Globus pallidus (tissue), 1 donor: ENCODE data around the gene MSLN.

Experiments
- DNase-seq: peaks from one replicate; pipeline ENCODE4 v3.0.0-alpha.2; 2015; ENCODE audit warnings: low spot score

Gene MSLN

DNA sequence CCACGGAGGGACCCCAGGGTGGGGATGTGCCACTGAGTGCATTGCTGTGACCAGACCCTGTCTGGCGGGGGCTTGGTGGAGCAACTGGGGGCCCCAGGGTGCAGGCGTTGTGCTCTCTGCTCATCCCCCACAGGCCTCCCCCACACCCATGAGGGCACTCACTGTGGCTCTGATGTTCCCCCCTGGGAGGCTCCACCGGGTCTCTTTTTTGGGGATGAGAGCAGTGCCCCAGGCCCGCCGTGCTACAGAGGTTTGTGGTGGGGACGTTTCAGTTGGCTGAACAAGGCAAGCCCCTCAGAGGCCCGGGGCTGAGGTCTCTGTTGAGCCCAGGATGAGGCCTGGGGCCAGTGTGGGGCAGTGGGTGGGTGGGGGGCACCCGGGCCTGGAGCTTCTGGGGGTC lies 36.8 kb upstream of the MSLN start:
- no peak for DNase-seq

DNA sequence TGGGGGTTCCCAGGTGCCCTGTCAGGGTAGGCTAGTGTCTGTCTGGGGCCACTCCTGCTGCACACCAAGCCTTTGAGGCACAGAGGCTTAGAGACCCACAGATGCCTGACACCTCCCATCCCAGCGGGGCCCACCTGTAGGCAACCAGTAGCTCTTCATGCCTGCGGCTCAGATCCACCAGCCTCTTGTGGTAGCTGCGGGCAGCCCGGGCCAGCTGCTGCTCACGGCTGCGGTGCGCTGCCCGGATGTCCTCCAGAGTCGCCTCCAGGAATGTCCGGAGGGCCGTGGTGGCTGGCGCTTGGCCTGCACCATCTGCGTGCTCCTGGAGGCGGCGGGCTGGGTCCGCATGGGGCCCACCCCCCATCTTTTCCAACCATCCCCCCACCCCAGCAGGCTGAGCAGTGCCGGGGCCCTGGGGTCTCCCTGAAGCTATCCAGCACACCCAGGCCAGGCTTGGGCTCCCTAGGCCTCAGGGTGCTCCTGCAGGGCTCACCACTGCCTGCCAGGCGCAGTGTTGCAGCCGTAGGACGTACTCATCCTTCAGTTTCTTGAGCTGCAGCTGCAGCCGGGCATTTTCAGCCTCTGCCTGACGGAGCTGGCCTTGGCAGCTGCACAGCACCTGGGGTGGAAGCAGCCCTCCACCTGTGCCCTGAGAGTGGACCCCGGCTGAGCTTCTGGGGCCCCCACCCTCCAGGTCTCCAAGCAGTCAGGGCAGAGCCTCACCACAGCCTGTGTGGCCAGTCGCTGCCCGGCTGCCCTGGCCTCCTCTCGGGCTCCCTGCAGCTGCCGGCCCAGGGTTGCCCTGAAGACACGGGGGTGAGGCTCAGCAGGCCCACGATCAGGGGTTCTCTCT lies 36.1 kb upstream of the MSLN start:
- DNase-seq: no peak

DNA sequence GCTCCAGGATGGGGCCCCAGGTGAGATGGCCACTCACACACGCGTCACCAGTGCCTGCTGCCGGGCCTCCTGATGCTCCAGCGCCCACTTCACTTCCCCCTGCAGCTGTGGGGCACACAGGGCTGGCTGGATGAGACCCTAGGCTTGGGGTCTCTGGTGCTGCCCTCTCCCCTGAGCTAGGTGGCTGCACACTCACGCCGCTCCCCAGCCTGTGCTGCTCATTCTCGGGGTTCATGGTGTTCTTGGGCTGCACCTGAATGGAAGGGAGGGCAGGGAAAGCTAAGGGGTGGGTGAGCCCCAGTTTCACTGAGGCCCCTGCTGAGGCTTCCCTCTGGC lies 35.5 kb upstream of the MSLN start:
- DNase-seq: no peak

DNA sequence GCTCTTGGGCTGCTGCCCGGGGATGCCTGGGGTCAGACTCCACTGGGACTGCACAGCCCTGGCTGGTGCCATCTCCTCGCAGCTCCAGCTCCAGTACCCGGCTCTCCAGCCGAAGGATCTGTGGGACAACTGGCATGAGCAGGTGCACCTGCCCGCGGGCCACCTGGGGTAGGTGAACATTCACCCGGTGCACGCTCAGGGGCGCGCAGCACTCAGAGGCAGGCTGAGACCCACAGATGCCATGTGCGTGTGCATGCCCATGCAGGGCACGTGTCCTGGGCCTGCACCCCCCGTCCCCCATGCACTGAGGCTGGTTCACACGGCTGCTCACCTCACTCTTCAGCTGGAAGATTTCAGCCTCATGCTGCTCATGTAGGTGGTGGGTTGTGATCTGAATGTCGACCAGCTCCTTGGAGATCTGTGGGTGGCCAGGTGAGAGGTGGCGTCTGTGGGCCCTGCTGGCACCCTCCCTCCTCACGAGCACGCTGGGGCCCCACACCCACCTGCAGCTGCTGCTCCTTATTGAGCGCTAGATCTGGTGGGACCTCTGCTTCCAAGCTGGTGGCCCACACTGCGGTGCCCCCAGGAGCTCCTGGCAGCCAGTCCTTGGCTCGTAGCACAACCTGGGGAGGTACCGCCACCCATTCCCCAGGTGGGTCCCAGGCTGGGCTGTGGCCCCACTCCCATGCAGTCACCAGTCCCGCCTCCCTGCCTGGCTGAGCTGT lies 34.9 kb upstream of the MSLN start:
- DNase-seq: no peak

DNA sequence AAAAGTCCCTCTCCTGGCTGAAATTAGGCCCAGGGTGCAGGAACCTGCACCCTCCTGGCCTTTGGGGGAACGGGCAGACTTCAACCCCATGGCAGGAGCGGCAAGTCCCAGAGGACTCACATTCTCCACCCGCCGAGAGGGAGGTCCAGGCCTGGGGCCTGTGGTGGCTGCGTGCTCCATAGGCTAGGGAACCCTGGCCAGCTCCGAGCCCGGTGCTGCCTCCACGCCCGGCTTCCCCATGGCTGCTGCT lies 34.4 kb upstream of the MSLN start:
- DNase-seq: no peak

DNA sequence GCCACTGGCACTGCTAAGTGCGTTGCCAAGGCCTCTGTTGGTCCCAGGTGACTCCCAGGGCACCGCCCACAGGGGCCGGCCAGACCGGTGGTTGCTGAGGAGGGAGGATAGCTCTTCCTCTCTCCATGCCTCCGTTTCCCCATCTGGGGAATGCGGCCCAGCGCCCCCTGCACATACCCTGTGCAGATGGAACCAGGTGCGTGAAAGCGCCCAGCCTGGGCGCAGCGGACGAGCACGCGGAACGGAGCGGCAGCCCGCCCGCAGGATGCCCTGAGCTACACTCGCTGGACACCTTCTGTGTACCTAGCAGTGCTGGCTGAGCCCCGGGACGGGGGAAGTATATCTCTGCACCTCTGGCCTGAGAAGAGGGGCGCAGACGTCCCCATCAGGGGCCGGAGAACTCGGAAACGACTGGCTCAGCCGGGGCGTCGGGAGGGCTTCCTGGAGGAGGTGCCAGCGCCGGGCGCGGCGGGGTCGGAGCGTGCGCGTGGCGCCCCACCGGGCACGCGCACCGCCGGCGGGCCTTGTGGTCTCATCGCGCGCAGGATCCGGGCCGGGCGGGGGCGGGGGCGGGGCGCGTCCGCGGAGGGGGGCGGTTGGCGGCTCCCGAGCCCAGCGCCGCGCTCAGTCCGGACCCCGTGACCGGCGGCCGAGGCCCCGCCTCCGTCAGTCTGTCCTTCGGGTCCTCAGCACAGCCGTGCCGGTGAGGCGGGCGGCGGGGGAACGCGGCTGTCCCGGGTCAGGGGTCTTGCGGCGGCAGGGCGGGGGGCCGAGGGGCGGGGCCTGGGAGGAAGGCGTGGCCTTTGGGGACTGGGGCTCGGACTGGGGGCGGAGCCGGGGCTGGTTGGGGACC lies 33.9 kb upstream of the MSLN start, which contains the start of the genes CCDC78 and HAGHL:
Gene CCDC78, minus strand, starts transcription at position 6 of the 853 bp plus-strand sequence. CDS start 76 bp downstream, outside the sequence.
Gene HAGHL, plus strand, starts transcription at position 669 of the 853 bp plus-strand sequence. CDS start 404 bp downstream, outside the sequence.
- DNase-seq: peak; percentile 41

DNA sequence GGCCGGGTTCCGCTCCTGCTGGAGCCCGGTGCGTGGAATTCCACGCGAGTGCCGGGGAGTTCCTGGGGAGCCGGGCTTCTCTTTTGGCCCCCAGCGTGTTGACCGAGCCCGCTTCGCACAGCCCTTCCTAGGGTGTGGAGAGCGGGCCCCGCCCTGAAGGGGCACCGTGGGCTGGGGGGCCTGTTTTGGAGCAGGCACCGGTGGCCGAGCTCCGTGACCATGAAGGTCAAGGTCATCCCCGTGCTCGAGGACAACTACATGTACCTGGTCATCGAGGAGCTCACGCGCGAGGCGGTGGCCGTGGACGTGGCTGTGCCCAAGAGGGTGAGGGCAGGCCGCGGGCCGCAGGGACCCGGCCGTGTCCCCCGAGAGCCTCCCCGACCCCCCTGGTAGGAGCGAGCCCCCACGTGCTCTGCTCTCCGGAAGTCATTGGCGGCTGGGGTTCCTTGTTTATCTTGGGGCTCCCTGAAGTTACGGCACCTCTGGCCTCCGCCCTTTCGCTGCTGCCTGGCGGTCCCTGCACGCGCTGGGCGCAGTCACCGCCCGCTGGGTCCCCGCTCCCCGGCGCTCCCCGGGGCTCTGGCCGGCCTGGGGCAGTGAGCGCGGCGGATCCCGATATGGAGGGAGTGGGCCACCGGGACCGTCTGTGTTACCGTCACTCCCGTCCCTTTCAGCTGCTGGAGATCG lies 33.1 kb upstream of the MSLN start:
- DNase-seq: no peak

DNA sequence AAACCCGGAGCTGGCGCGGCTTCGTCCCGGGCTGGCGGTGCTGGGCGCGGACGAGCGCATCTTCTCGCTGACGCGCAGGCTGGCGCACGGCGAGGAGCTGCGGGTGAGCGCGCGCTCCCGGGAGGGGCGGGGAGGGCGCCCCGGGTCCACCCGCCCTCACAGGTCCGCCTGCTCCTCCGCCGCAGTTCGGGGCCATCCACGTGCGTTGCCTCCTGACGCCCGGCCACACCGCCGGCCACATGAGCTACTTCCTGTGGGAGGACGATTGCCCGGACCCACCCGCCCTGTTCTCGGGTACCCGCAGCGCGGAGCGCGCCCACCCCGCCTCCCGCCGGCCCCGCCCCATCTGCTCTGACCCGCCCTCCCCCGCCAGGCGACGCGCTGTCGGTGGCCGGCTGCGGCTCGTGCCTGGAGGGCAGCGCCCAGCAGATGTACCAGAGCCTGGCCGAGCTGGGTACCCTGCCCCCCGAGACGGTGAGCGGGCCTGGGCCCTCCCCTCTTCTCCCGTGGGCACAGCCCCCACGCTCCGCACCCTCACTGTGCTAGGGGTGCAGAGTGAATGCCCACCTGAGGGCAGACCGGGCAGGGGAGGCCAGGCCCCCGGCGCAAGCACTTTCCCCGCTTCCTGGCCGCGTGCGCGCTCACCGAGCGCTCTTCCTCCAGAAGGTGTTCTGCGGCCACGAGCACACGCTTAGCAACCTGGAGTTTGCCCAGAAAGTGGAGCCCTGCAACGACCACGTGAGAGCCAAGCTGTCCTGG lies 32.2 kb upstream of the MSLN start:
- DNase-seq: peak; percentile 56

DNA sequence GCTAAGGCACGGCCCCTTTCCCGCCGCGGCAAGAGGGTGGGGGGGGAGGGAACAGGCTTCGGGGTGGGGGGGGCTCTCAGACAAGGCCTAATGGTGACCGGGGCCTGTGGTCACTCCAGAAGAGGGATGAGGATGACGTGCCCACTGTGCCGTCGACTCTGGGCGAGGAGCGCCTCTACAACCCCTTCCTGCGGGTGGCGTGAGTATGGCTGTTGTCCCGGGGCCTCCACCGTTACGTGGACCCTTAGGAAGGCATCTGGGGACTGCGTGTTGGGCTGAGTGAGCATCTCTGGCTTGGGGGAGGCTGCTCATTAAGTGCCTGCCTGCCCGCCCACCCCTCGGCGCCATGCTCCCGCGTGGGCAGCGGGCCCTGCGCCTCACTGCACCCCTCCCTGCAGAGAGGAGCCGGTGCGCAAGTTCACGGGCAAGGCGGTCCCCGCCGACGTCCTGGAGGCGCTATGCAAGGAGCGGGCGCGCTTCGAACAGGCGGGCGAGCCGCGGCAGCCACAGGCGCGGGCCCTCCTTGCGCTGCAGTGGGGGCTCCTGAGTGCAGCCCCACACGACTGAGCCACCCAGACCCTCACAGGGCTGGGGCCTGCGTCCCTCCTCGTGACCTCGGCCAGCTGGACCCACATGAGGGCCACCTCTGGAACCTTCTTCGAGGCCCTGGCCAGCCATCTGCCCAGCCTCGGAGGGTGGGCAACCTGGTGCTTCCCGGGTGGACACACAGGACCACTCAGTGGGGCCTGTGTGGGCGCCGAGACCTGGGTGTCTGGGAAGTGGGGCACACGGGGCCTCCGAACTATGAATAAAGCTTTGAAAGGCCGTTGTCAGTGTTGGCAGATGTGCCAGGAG lies 31.4 kb upstream of the MSLN start:
- no peak for DNase-seq

DNA sequence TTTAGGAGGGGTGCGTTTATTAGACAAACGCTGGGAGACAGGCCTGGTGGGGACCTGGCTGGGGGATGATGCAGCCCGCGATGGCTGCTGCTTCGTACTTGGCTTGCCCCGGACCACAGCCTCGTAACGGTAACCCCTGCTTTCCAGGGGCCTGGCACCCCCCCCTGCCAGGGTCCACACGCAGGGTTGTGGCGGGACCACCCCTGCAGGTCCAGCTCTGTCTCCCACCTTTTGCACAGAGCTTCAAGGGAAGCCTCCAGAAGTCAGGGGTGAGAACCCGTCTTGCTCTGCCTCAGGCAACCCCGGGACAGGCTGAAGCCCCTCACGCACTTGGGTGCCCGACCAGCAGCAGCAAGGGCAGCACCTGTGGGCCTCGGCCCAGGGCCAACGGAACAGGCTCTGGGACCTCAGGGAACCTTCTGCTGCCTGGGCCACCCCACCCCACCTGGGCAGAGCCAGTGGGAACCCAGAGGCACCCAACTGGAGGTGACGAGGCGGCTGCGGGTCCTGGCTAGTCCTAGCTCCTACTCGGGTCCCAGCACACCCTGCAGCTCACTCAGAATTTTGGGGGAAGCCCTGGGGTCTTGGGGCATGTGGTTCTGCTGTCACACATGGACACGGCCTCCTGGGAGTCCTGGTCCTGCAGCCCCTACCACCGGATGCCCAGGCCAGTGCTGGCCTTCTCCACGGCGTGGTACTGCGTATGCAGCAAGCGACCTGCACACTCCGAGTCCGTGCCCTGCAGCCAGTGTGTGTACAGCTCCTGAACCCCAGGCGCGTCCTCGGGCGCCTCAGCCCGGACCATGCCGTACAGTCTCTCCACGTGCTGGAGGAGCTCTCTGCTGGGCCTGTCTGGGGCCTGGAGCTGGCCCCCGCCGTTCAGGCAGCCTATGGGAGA lies 30.5 kb upstream of the MSLN start:
- DNase-seq: no peak

DNA sequence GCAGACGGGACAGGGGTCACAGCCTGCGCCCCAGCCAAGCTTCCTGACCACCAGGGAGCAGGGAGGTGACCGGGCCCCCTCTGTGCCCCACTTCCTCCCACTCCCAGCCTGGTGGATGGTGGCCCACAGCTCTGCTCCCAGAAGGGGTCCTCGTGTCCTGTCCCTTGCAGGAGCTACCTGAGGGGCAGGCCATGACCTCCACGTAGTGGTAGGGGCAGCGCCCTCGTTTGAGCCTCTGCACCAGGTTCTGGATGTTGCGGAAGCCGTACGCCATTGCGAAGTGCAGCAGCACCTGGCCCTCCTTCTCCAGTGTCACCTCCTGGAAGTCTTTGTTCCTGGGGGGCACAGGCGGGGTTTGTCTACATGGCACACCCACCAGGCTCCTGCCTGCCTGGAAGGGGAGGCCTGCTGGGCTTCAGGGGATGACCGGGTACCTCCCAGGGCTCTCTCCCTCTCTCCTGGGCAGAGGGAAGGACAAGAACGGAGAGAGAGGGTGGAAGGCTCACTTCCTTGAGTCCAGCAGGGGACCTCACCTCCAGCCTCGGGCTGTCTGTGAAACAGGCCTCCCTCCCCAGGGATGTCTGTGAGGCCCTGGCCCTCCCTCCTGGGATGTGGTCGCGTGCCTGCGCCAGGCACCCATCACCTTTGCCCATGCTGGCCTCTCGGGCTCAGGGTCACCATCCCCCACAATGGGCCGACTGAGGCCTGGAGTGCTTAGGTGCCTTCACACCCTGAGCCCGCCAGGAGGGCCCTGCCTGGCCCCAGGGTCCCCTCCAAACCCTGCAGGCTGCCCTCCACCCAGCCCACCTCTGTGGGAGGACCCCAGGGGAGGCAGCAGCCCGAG lies 29.6 kb upstream of the MSLN start:
- no peak for DNase-seq

DNA sequence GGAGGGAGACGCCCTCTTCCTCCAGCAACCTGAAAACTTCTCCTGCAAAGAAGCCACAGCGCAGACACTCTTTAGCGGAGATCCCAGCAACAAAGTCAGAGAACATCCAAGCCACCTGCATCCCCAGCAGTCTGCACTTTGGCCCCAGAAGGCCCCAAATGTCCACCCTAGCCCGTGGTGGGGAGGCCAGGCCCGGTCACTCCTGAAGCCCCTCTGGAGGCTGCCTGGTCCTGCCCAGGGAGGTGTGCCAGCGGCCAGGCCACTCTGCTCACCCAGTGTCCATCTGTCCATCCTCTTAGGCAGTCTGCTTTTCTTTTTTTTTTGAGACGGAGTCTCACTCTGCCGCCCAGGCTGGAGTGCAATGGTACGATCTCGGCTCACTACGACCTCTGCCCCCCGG lies 28.2 kb upstream of the MSLN start:
- no peak for DNase-seq

DNA sequence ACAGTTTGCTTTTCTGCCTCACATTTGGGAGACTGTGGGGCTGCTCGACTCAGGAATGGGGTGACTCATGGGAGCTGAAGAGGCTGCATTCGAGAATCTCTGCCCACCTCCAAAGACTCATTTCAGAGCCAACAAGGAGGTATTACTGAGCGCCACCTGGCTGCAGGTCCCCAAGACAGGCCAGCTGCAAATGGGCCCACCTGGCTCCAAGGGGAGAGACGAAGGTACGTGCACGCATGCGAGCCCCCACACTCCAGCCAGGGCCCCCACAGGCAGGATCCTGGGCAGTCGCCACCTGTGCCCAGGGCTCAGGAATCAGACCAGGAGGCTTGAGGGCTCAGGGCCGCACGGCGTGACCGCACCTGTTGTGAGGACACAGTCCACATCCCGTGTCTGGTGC lies 27.6 kb upstream of the MSLN start:
- DNase-seq: no peak

DNA sequence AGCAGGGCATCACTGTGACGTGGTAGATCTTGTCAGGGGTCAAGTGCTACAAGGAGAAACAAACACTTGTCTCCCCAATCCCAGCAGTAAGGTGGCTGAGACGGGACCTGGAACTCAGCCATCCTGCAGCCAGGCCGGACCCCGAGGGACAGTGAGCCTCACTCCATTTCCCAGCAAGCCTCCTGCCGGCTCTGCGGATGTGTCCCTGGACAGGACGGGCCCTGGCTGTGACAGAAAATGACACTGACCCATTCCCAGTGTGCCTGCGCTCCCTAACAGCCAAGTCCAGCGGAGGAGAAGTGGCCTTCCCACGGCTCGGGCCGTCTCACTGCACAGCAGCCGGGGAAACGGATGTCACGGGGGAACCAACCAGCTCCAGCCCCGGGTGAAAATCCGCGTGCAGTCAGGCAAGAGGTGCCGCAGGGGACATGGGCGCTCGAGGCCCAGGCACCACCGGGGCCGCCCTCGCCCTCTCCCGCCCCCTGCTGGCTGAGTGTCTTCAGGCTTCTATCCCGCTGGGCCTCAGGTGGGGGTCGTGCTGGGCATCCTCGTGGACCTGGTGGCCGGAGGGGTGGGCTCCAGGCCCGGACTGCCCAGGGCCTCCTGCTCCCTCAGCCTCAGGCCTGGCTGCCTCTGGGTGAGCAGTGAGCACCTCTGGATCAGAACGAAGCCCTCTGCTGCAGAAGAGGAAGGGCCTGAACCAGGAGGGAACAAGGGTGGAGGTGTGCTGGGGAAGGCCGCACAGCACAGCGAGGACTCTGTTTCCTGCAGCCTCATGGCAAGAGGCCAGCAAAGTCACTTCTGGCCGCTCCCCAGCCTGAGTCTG lies 26.9 kb upstream of the MSLN start:
- DNase-seq: no peak

DNA sequence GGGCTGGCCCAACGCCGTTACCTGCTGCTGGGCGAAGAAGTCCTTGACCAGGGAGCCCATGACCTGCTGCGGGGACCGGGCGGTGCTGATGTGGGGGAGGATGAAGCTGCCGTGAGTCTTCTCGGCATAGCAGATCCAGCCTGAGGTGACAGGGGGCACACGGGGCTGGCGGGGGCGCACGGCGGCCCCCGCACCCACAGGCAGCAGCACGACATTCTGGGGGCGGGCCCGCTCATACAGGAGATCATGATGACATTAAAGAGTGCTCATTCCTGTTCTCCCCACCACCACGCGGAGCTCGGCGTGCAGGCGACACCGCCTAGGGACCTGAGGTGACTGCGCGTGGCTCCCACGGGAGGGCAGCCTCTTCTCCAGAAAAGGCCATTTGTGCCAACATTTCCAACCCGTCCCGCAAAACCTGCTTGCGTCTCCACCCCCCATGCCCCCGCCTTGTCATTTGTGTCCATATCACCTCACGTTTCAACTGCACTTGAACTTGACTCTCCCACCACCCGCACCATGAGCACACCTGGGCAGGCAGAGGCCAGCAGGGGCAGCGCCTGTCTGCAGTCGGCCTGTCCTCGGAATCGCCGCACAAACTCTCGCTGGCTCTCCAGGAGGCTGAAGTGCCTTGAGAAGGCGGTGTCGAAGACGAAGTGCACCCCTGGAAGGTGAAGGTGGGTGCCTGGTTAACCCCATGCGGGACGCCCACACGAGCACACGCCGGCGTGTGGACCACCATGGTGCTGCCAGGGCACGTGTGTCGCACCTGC lies 26.1 kb upstream of the MSLN start:
- no peak for DNase-seq

DNA sequence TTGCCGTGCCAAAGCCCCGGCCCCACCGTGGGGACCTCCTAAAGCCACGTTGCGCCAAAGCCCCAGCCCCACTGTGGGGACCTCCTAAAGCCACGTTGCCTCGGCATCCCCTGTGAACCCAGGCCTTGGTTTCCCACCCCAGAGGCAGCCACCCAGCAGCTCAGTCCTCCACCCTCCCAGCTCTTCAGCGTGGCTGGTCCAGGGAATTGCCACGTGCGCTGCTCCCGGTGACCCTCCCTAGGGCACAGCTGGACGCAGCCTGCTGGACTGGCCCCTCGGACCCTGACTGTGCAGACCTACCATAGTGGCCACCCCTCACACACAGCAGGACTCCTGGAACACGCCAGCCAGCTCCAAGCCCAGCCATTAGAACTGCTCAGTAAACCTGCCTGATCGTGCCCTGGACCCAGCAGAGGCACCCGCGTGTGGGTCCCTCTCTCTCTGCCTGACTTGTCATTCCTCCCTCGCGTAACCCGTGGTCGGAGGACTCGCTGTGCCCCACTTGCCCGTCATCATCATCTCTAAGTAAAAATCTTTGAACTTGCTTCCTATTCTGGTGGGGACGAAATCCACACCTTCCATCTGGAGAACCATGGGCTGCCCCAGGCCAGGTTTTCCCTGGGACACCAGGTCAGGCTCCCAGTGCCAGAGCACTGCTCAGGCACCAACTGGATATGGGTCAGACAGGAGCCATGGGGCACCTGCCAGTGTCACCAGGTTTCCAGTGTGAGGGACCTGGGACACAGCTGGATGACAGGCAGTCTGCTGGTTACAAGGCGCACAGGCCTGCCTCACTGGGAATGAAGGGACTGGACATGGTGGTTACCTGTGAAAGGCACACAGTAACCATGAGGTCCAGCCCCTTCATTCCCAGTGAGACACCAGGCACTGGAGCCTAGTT lies 25.3 kb upstream of the MSLN start:
- DNase-seq: no peak
